ENCODE results near the gene TMEM72. TPM values are rescaled to one million over a fixed set of nuclear protein-coding genes. Genes with fewer than 3 reads are reported as not detected.

The TMEM72 gene
- total RNA-seq, 3 donors from 2014 or later (not counting 1 experiment from before 2014, with no cell fraction given), result not detected

DNA sequence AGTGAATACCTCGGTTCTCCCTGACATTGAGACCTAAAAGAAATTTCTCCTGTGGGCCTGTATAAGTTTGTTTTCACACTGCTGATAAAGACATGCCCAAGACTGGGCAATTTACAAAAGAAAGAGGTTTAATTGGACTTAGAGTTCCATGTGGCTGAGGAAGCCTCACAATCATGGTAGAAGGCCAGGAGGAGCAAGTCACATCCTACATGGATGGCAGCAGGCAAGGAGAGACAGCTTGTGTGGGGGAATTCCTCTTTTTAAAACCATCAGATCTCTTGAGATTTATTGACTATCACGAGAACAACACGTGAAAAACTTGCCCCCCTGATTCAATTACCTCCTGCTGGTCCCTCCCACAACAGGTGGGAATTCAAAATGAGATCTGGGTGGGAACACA lies 6.7 kb downstream of the TMEM72 start:
- TF ChIP-seq, protein P1, sequence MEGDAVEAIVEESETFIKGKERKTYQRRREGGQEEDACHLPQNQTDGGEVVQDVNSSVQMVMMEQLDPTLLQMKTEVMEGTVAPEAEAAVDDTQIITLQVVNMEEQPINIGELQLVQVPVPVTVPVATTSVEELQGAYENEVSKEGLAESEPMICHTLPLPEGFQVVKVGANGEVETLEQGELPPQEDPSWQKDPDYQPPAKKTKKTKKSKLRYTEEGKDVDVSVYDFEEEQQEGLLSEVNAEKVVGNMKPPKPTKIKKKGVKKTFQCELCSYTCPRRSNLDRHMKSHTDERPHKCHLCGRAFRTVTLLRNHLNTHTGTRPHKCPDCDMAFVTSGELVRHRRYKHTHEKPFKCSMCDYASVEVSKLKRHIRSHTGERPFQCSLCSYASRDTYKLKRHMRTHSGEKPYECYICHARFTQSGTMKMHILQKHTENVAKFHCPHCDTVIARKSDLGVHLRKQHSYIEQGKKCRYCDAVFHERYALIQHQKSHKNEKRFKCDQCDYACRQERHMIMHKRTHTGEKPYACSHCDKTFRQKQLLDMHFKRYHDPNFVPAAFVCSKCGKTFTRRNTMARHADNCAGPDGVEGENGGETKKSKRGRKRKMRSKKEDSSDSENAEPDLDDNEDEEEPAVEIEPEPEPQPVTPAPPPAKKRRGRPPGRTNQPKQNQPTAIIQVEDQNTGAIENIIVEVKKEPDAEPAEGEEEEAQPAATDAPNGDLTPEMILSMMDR (IDR thresholded peaks at IDR 0.05), result no peak
- H3K36me3 ChIP-seq (ENCODE audit: control insufficient read depth, insufficient read depth, low read length), result no peaks in the 10 kb centered on the region
- peaks cover 14% of the 10 kb centered on the region for H3K4me1 ChIP-seq (ENCODE audit: control insufficient read depth, insufficient read depth, low read length)
- no peaks in the 10 kb centered on the region for H3K36me3 Mint-ChIP-seq
- H3K4me3 Mint-ChIP-seq, result no peak overlapping the region
- H3K9me3 ChIP-seq (ENCODE audit: control insufficient read depth, insufficient read depth, low read length), result no peaks in the 10 kb centered on the region
- no peak overlapping the region for H3K27ac Mint-ChIP-seq
- 70% methylated on average over 3 of the region's 3 CpGs for WGBS (ENCODE audit: insufficient coverage)
- intact Hi-C loops (cut with micrococcal nuclease), result no loop called here
- H3K4me1 Mint-ChIP-seq, result peaks cover 10 to 11% of the 10 kb centered on the region in 2 donors
- no peak for ATAC-seq
- no peaks in the 10 kb centered on the region for H3K27me3 ChIP-seq (ENCODE audit: control insufficient read depth, insufficient read depth, low read length)
- H3K27ac ChIP-seq (ENCODE audit: low read length), result no peak overlapping the region
- DNase-seq, result no peak
- H3K27me3 Mint-ChIP-seq (ENCODE audit: low read depth in 2 of 2), result peaks cover 7 to 13% of the 10 kb centered on the region in 2 donors
- H3K4me3 ChIP-seq (ENCODE audit: low read length), result no peak overlapping the region
- no peaks in the 10 kb centered on the region for H3K9me3 Mint-ChIP-seq

DNA sequence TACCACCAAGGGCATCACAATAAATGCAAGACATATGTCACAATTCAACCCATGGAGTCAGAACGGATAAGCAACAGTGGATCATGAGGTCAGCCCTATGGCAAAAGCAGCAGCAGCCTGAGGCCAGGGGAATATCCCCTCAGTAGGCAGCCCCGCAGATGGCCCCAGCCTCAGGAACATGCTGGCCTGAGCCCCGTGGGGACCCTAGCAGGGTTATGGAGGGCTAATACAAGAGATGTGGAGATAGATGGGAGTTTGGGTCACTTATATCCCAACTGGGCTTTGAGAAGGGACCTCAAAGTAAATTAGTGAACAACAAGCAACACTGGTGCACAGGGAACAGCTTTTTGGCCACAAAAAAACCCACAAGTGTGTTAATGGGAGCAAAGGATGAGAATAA lies 9.1 kb downstream of the TMEM72 start:
- H3K27me3 Mint-ChIP-seq (ENCODE audit: low read depth in 2 of 2), result peaks cover 7 to 13% of the 10 kb centered on the region in 2 donors
- H3K27ac ChIP-seq (ENCODE audit: low read length), result no peak overlapping the region
- no peaks in the 10 kb centered on the region for H3K9me3 Mint-ChIP-seq
- no peaks in the 10 kb centered on the region for H3K36me3 ChIP-seq (ENCODE audit: control insufficient read depth, insufficient read depth, low read length)
- H3K9me3 ChIP-seq (ENCODE audit: control insufficient read depth, insufficient read depth, low read length), result no peaks in the 10 kb centered on the region
- TF ChIP-seq, protein P1 (IDR thresholded peaks at IDR 0.05), result no peak
- H3K4me1 ChIP-seq (ENCODE audit: control insufficient read depth, insufficient read depth, low read length), result no peaks in the 10 kb centered on the region
- no peaks in the 10 kb centered on the region for H3K27me3 ChIP-seq (ENCODE audit: control insufficient read depth, insufficient read depth, low read length)
- no peak overlapping the region for H3K4me3 ChIP-seq (ENCODE audit: low read length)
- ATAC-seq (no peak), DNase-seq (no peak)
- WGBS (ENCODE audit: insufficient coverage), result 80% methylated on average over 3 of the region's 3 CpGs
- intact Hi-C loops (cut with micrococcal nuclease), result no loop called here
- H3K27ac Mint-ChIP-seq, result no peak overlapping the region
- no peak overlapping the region for H3K4me3 Mint-ChIP-seq
- H3K36me3 Mint-ChIP-seq, result no peaks in the 10 kb centered on the region
- no peaks in the 10 kb centered on the region for H3K4me1 Mint-ChIP-seq

DNA sequence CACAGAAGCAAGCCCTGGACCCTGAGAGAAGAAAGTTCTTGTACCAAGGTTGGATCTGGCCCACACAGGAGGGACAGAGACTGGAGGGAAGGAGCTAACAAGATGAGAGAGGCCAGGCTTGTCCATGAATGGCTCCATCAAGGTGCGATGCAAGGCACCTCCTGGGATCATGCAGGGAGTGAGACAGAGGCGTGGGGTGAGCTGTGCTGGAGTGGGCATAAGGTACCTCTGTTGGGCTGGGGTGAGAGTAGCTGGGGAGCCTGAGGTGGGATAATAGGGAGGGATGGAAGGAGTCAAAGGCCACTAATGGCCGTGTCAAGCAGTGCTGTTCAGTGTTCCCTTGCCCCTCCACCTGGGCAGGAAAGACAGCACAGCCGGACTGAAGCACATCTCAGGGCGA lies 9.9 kb downstream of the TMEM72 start:
- peaks cover 7 to 13% of the 10 kb centered on the region in 2 donors for H3K27me3 Mint-ChIP-seq (ENCODE audit: low read depth in 2 of 2)
- H3K4me1 Mint-ChIP-seq, result no peaks in the 10 kb centered on the region
- Histone ChIP-seq H3K36me3 (ENCODE audit: control insufficient read depth, insufficient read depth, low read length) (no peaks in the 10 kb centered on the region), H3K9me3 (ENCODE audit: control insufficient read depth, insufficient read depth, low read length) (no peaks in the 10 kb centered on the region), H3K4me1 (ENCODE audit: control insufficient read depth, insufficient read depth, low read length) (no peaks in the 10 kb centered on the region), H3K27me3 (ENCODE audit: control insufficient read depth, insufficient read depth, low read length) (no peaks in the 10 kb centered on the region), H3K27ac (ENCODE audit: low read length) (no peak overlapping the region), H3K4me3 (ENCODE audit: low read length) (no peak overlapping the region)
- intact Hi-C loops (cut with micrococcal nuclease), result no loop called here
- H3K36me3 Mint-ChIP-seq, result no peaks in the 10 kb centered on the region
- no peaks in the 10 kb centered on the region for H3K9me3 Mint-ChIP-seq
- 87% methylated on average over 5 of the region's 5 CpGs for WGBS (ENCODE audit: insufficient coverage)
- TF ChIP-seq, protein P1 (IDR thresholded peaks at IDR 0.05), result no peak
- no peak overlapping the region for H3K4me3 Mint-ChIP-seq
- no peak for ATAC-seq
- H3K27ac Mint-ChIP-seq, result no peak overlapping the region
- no peak for DNase-seq

DNA sequence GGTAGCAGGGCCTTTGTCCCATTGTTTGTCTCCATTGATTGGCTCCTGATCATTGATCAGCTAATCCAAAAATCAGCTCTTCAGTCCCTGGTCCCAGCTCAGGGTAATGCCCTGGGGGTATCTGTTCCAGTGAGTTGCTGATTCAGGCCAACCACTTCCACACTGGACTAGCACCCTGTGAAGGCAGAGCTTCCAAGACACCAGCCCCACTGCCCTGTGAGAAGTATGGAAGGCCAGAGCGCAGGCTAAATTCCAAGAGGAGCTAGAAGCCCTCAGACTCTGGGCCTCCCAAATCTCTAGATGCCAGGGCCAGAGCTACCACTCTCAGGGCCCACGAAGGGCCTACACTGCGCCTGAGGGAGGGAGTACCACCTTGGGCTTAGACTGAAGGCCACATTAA lies 10.4 kb downstream of the TMEM72 start:
- TF ChIP-seq, protein P1 (IDR thresholded peaks at IDR 0.05), result no peak
- intact Hi-C loops (cut with micrococcal nuclease), result no loop called here
- peaks cover 7 to 11% of the 10 kb centered on the region in 2 donors for H3K27me3 Mint-ChIP-seq (ENCODE audit: low read depth in 2 of 2)
- Histone ChIP-seq H3K9me3 (ENCODE audit: control insufficient read depth, insufficient read depth, low read length) (no peaks in the 10 kb centered on the region), H3K36me3 (ENCODE audit: control insufficient read depth, insufficient read depth, low read length) (no peaks in the 10 kb centered on the region), H3K27ac (ENCODE audit: low read length) (no peak overlapping the region), H3K27me3 (ENCODE audit: control insufficient read depth, insufficient read depth, low read length) (no peaks in the 10 kb centered on the region), H3K4me3 (ENCODE audit: low read length) (no peak overlapping the region), H3K4me1 (ENCODE audit: control insufficient read depth, insufficient read depth, low read length) (no peaks in the 10 kb centered on the region)
- no peak overlapping the region for H3K27ac Mint-ChIP-seq
- no peaks in the 10 kb centered on the region for H3K36me3 Mint-ChIP-seq
- no peaks in the 10 kb centered on the region for H3K4me1 Mint-ChIP-seq
- WGBS (ENCODE audit: insufficient coverage), result 90% methylated on average over 3 of the region's 3 CpGs
- ATAC-seq (no peak), DNase-seq (no peak)
- H3K9me3 Mint-ChIP-seq, result no peaks in the 10 kb centered on the region
- no peak overlapping the region for H3K4me3 Mint-ChIP-seq
